Endothelial cell of umbilical vein (primary cell): Measurements from ENCODE around the gene TOP3B. TPM values are rescaled to one million over a fixed set of nuclear protein-coding genes. Genes with fewer than 3 reads are reported as not detected.

Experiments used
- BruUV-seq: library from RNA; stranded (reverse); fragments of 400-500 nt; replicated peaks from 2 replicates; lab custom pipeline; 2021; lab: Mats Ljungman, UMichigan
- CTCF ChIA-PET: fragments of 300-600, 350-600 bp; sonication (Branson Sonifier 250); formaldehyde crosslinking; loops from one replicate; lab custom pipeline; 2021; ENCODE audit warnings: antibody characterized with exemption, inconsistent platforms; lab: Charles Lee
- POLR2A ChIA-PET: fragments of 300-600, 350-600 bp; sonication (Branson Sonifier 250); formaldehyde crosslinking; loops from one replicate; lab custom pipeline; 2021; ENCODE audit warnings: antibody characterized with exemption, inconsistent platforms; lab: Charles Lee
- DNase-seq: peaks from one replicate; pipeline ENCODE4 v3.0.0-alpha.2; 2011; ENCODE audit warnings: low read depth, low spot score
- FAIRE-seq: peaks from 2 replicates; lab custom pipeline; 2011; peaks lifted over from hg19 to GRCh38; lab: Jason Lieb, UNC
- H2AFZ ChIP-seq: 2 replicates; pipeline ENCODE4 v1.6.0; 2012; ENCODE audit warnings: low read depth, low read length, control low read depth, inconsistent platforms
- H3K27ac ChIP-seq: 2 replicates; pipeline ENCODE4 v1.5.1; 2011; ENCODE audit warnings: low read depth, mild to moderate bottlenecking, control low read depth, low read length, moderate library complexity; ENCODE audit not compliant: insufficient read depth
- H3K27me3 ChIP-seq, 2 experiments: 2 replicates each; pipeline versions ENCODE4 v1.6.0 to v1.6.1; 2011; ENCODE audit warnings: low read length in 2 of 2, mixed read lengths in 1 of 2; ENCODE audit not compliant: control insufficient read depth in 2 of 2, insufficient read depth in 2 of 2
- H3K36me3 ChIP-seq, 2 experiments: 2 replicates in 1 of 2; 3 replicates in 1 of 2; pipeline ENCODE4 v1.5.1; 2011; ENCODE audit warnings: low read length in 2 of 2, mild to moderate bottlenecking in 1 of 2, moderate library complexity in 1 of 2; ENCODE audit not compliant: control insufficient read depth in 2 of 2, insufficient read depth in 2 of 2; ENCODE audit errors: extremely low read depth in 1 of 2
- H3K4me1 ChIP-seq: 3 replicates; pipeline ENCODE4 v1.5.1; 2011; ENCODE audit warnings: mild to moderate bottlenecking, low read length; ENCODE audit not compliant: control insufficient read depth, insufficient read depth; ENCODE audit errors: extremely low read depth
- H3K4me2 ChIP-seq: 2 replicates; pipeline ENCODE4 v1.6.1; 2011; ENCODE audit warnings: low read length, control low read depth, mixed read lengths; ENCODE audit not compliant: insufficient read depth
- H3K4me3 ChIP-seq, 3 experiments: fragments of 200-600 bp in 1 of 3; sonication (generic), shearing (Covaris generic) in 1 of 3; replicated peaks in 1 of 3; 2 replicates each; pipeline ENCODE4 v1.5.1; 2011 to 2016; ENCODE audit warnings: control low read depth in 3 of 3, low read length in 3 of 3, mild to moderate bottlenecking in 2 of 3, inconsistent platforms in 1 of 3, low read depth in 1 of 3, moderate library complexity in 1 of 3; ENCODE audit not compliant: insufficient read depth in 1 of 3
- H3K79me2 ChIP-seq: 2 replicates; pipeline ENCODE4 v1.6.0; 2012; ENCODE audit warnings: low read length, inconsistent platforms; ENCODE audit not compliant: control insufficient read depth, insufficient read depth
- H3K9ac ChIP-seq: replicated peaks from 2 replicates; pipeline ENCODE3; 2011; ENCODE audit warnings: low read length, control low read depth; ENCODE audit not compliant: insufficient read depth; ENCODE audit errors: extremely low read depth
- H3K9me1 ChIP-seq: replicated peaks from 3 replicates; pipeline ENCODE4 v1.6.0; 2011; ENCODE audit warnings: mild to moderate bottlenecking, low read length; ENCODE audit not compliant: control insufficient read depth, insufficient read depth; ENCODE audit errors: extremely low read depth
- H3K9me3 ChIP-seq: replicated peaks from 2 replicates; pipeline ENCODE4 v1.5.1; 2012; ENCODE audit warnings: low read length, inconsistent platforms; ENCODE audit not compliant: control insufficient read depth, insufficient read depth
- H4K20me1 ChIP-seq: replicated peaks from 2 replicates; pipeline ENCODE3; 2011; ENCODE audit warnings: mild to moderate bottlenecking, low read length; ENCODE audit not compliant: control insufficient read depth, insufficient read depth; ENCODE audit errors: extremely low read depth
- CTCF ChIP-seq, 2 donors: IDR thresholded peaks; 1 replicate in 1 of 2; 2 replicates in 1 of 2; pipeline ENCODE4 v1.5.1; 2011; ENCODE audit warnings: low read length in 2 of 2, mild to moderate bottlenecking in 2 of 2, moderate library complexity in 2 of 2, control low read depth in 1 of 2, inconsistent platforms in 1 of 2, low read depth in 1 of 2; ENCODE audit not compliant: insufficient read depth in 1 of 2; ENCODE audit errors: extremely low read depth in 1 of 2
- EZH2 ChIP-seq: IDR thresholded peaks from 2 replicates; pipeline ENCODE4 v1.6.1; 2012; ENCODE audit warnings: borderline replicate concordance, low read depth, mild to moderate bottlenecking, moderate library complexity, low read length, inconsistent platforms; ENCODE audit not compliant: severe bottlenecking
- FOS ChIP-seq: IDR thresholded peaks from 2 replicates; pipeline ENCODE4 v1.6.1; 2011; ENCODE audit warnings: mild to moderate bottlenecking, low read length, moderate library complexity, borderline replicate concordance; ENCODE audit not compliant: insufficient read depth
- GATA2 ChIP-seq: IDR thresholded peaks from 2 replicates; pipeline ENCODE4 v1.7.0; 2011; ENCODE audit warnings: low read depth, mild to moderate bottlenecking, moderate library complexity, mixed read lengths, low read length; ENCODE audit not compliant: insufficient read length, insufficient read depth
- JUN ChIP-seq: IDR thresholded peaks from 2 replicates; pipeline ENCODE4 v1.6.1; 2011; ENCODE audit warnings: borderline replicate concordance, low read depth; ENCODE audit not compliant: insufficient read length, insufficient read depth
- MAX ChIP-seq: IDR thresholded peaks from 2 replicates; pipeline ENCODE4 v1.6.1; 2011; ENCODE audit not compliant: insufficient read depth, insufficient read length
- MYC ChIP-seq: IDR thresholded peaks from one replicate; pipeline ENCODE4 v1.6.1; 2011; ENCODE audit warnings: mild to moderate bottlenecking, low read depth, low read length
- POLR2A ChIP-seq: IDR thresholded peaks from 2 replicates; pipeline ENCODE4 v1.6.1; 2012; ENCODE audit warnings: low read depth, mild to moderate bottlenecking, control low read depth, low read length
- POLR2AphosphoS5 ChIP-seq: IDR thresholded peaks from 2 replicates; pipeline ENCODE4 v1.6.1; 2012; ENCODE audit warnings: low read depth, mild to moderate bottlenecking, control low read depth, low read length, moderate library complexity; ENCODE audit not compliant: insufficient read depth
- dilution Hi-C: fragments of 300-500 bp; cut with MboI; formaldehyde crosslinking; loops from one replicate; pipeline ENCODE4 v1.15.0; 2019; ENCODE audit warnings: low sequenced_read_pairs; ENCODE audit not compliant: extremely low pct_ligation_motif_present
- intact Hi-C: fragments of 100-400 bp; cut with micrococcal nuclease; formaldehyde crosslinking; loops from one replicate; pipeline ENCODE4 v1.10.0; 2022
- polyA plus RNA-seq, 4 experiments: library from polyadenylated mRNA; depleted of rRNA in 3 of 4; stranded (reverse) in 3 of 4; unstranded in 1 of 4; fragments of >200 nt; gene quantifications; 2 replicates each; pipeline versions ENCODE4 v1.2.1 to v1.2.3, GENCODE V29; 2011 to 2012; ENCODE audit warnings: missing spikeins in 1 of 4
- total RNA-seq: library from RNA; stranded (reverse); gene quantifications from 2 replicates; pipeline ENCODE4 v1.2.3, GENCODE V29; 2021

Gene TOP3B
- total and polyA plus RNA-seq, 2 donors (not counting 3 experiments of a cell fraction or from before 2014, with no cell fraction given), result 25.2 to 56.5 TPM

- Histone ChIP-seq H3K36me3 (peaks cover 0 to 1% of the 10 kb centered on the region in 2 experiments), H2AFZ (no peak overlapping the region), H3K4me1 (peaks cover 53% of the 10 kb centered on the region), H3K4me3 (peak overlapping the region in 2 of 3 experiments; percentile 6 to 19), H3K27ac (no peak overlapping the region), H4K20me1 (no peaks in the 10 kb centered on the region), H3K27me3 (no peaks in the 10 kb centered on the region), H3K4me2 (peak overlapping the region; percentile 91), H3K79me2 (peaks cover 61% of the 10 kb centered on the region), H3K9me3 (no peaks in the 10 kb centered on the region), H3K9me1 (no peaks in the 10 kb centered on the region), H3K9ac (no peak overlapping the region)
- TF ChIP-seq GATA2 (no peak), FOS (no peak), MYC (no peak), CTCF (IDR thresholded peaks at IDR 0.05; ENCODE audit: extremely low read depth in 1 of 2, insufficient read depth in 1 of 2, low read depth in 1 of 2, low read length in 2 of 2) (no peak), EZH2 (no peak), MAX (no peak), POLR2AphosphoS5 (no peak), JUN (no peak), POLR2A (no peak)
- POLR2A ChIA-PET, result no interaction called here
- CTCF ChIA-PET, result interaction anchor here (1.4 to 8.4 kb wide), 2 partner anchors 14 to 238 kb away, joined by 4 to 292 read pairs; no protein-coding TSS in a partner anchor
- FAIRE-seq (no peak), DNase-seq (no peak)
- intact Hi-C loops, result loop anchor here (1.0 kb wide), 1 partner anchor 9 kb away; no protein-coding TSS in a partner anchor
- dilution Hi-C loops, result no loop called here
- TSS peak; percentile 35 for BruUV-seq
Measured at GRCh38 chr22:21951062-21951461, 31.5 kb downstream of the TOP3B start.
